Trophoblast cell (in vitro differentiated cells and primary cell): ENCODE results near the gene B4GALNT3.

ENCODE experiments used
- DNase-seq, 2 donors: peaks; one replicate each; pipeline ENCODE4 v3.0.0-alpha.2; 2016
- H2AFZ ChIP-seq: 2 replicates; pipeline ENCODE4 v1.6.1; 2013; ENCODE audit warnings: low read length, moderate library complexity, mild to moderate bottlenecking; ENCODE audit not compliant: insufficient read depth, poor library complexity
- H2AK5ac ChIP-seq: 2 replicates; pipeline ENCODE4 v1.6.1; 2013; ENCODE audit warnings: mild to moderate bottlenecking, low read length
- H2BK120ac ChIP-seq: 2 replicates; pipeline ENCODE4 v1.6.1; 2013; ENCODE audit warnings: low read length, mild to moderate bottlenecking, moderate library complexity; ENCODE audit not compliant: insufficient read depth, poor library complexity
- H2BK12ac ChIP-seq: 2 replicates; pipeline ENCODE4 v1.6.1; 2013; ENCODE audit warnings: mild to moderate bottlenecking, low read length, moderate library complexity
- H2BK5ac ChIP-seq: 2 replicates; pipeline ENCODE4 v1.6.1; 2013; ENCODE audit warnings: low read length, low read depth, moderate library complexity, mild to moderate bottlenecking; ENCODE audit not compliant: poor library complexity
- H3K14ac ChIP-seq: 2 replicates; pipeline ENCODE4 v1.6.1; 2013; ENCODE audit warnings: mild to moderate bottlenecking, low read length
- H3K18ac ChIP-seq: 2 replicates; pipeline ENCODE4 v1.6.1; 2013; ENCODE audit warnings: mild to moderate bottlenecking, low read length
- H3K23ac ChIP-seq: 2 replicates; pipeline ENCODE4 v1.6.1; 2013; ENCODE audit warnings: low read length
- H3K27ac ChIP-seq: 2 replicates; pipeline ENCODE4 v1.5.1; 2013; ENCODE audit warnings: low read depth, mild to moderate bottlenecking, inconsistent platforms, low read length, moderate library complexity
- H3K27me3 ChIP-seq: 2 replicates; pipeline ENCODE4 v1.6.1; 2013; ENCODE audit warnings: inconsistent platforms, mild to moderate bottlenecking, low read length, moderate library complexity; ENCODE audit not compliant: insufficient read depth
- H3K36me3 ChIP-seq, 2 experiments: 1 replicate in 1 of 2; 2 replicates in 1 of 2; pipeline ENCODE4 v1.6.1; 2013; ENCODE audit warnings: low read length in 2 of 2, mild to moderate bottlenecking in 2 of 2, moderate library complexity in 1 of 2; ENCODE audit not compliant: insufficient read depth in 2 of 2, control insufficient read depth in 1 of 2
- H3K4ac ChIP-seq: 2 replicates; pipeline ENCODE4 v1.6.1; 2013; ENCODE audit warnings: low read depth, mild to moderate bottlenecking, low read length, moderate library complexity
- H3K4me1 ChIP-seq, 2 experiments: 1 replicate in 1 of 2; 2 replicates in 1 of 2; pipeline ENCODE4 v1.6.1; 2013; ENCODE audit warnings: low read length in 2 of 2, mild to moderate bottlenecking in 2 of 2, moderate library complexity in 1 of 2; ENCODE audit not compliant: insufficient read depth in 2 of 2, control insufficient read depth in 1 of 2
- H3K4me2 ChIP-seq: 2 replicates; pipeline ENCODE4 v1.6.1; 2013; ENCODE audit warnings: inconsistent platforms, mild to moderate bottlenecking, low read length, moderate library complexity
- H3K4me3 ChIP-seq: 2 replicates; pipeline ENCODE4 v1.5.1; 2013; ENCODE audit warnings: mild to moderate bottlenecking, low read depth, low read length, inconsistent platforms
- H3K79me1 ChIP-seq: one replicate; pipeline ENCODE4 v1.6.1; 2013; ENCODE audit warnings: low read length
- H3K79me2 ChIP-seq: 2 replicates; pipeline ENCODE4 v1.6.1; 2013; ENCODE audit warnings: low read length, mild to moderate bottlenecking; ENCODE audit not compliant: control insufficient read depth, insufficient read depth, poor library complexity
- H3K9ac ChIP-seq: 2 replicates; pipeline ENCODE4 v1.6.1; 2013; ENCODE audit warnings: mild to moderate bottlenecking, low read length
- H3K9me3 ChIP-seq: 2 replicates; pipeline ENCODE4 v1.6.1; 2013; ENCODE audit warnings: low read depth, mild to moderate bottlenecking, control low read depth, inconsistent platforms, low read length; ENCODE audit not compliant: insufficient read depth
- H4K12ac ChIP-seq: 2 replicates; pipeline ENCODE4 v1.6.1; 2013; ENCODE audit warnings: low read depth, mild to moderate bottlenecking, low read length, moderate library complexity
- H4K8ac ChIP-seq: 2 replicates; pipeline ENCODE4 v1.6.1; 2013; ENCODE audit warnings: low read depth, mild to moderate bottlenecking, low read length, moderate library complexity
- H4K91ac ChIP-seq: one replicate; pipeline ENCODE4 v1.6.1; 2013; ENCODE audit warnings: low read depth, mild to moderate bottlenecking, low read length, moderate library complexity
- WGBS: extraction: QIAGEN DNeasy Blood & Tissue Kit; methylation state at CpG from one replicate; pipeline ENCODE4 v1.1.7; 2013; ENCODE audit warnings: missing lambda C conversion rate; ENCODE audit not compliant: insufficient read length, insufficient coverage; ENCODE audit errors: extremely low coverage; 5-methylcytosine and 5-hydroxymethylcytosine counted together

B4GALNT3 gene

DNA sequence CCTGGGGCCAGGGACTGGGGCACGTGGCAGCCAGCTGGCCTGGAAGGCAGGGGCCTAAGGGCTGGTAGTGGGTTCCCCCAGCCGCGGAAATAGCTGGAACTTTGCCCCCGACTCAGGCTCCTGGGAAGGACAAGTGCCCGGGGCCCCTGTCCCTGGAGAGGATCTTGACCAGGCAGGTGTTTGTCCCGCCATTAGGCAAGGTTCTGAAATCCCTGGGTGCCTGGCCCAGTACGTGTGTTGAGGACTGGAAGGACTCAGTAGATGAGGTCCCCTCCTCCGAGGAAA is 94.2 kb downstream of the B4GALNT3 start:
- no peak overlapping the region for H2AFZ ChIP-seq
- no peak overlapping the region for H3K27ac ChIP-seq
- no peak overlapping the region for H3K4me2 ChIP-seq
- DNase-seq: no peak
- no CpG with 5 or more reads among the region's 8 CpGs for WGBS
- H3K27me3 ChIP-seq: no peaks in the 10 kb centered on the region
- H3K79me2 ChIP-seq: no peaks in the 10 kb centered on the region
- no peak overlapping the region for H3K14ac ChIP-seq
- H2AK5ac ChIP-seq: no peak overlapping the region
- H3K4me3 ChIP-seq: no peak overlapping the region
- H3K36me3 ChIP-seq: no peaks in the 10 kb centered on the region
- no peak overlapping the region for H2BK120ac ChIP-seq
- no peak overlapping the region for H3K23ac ChIP-seq
- H3K9me3 ChIP-seq: no peaks in the 10 kb centered on the region
- H4K12ac ChIP-seq: no peak overlapping the region
- H3K9ac ChIP-seq: no peak overlapping the region
- no peaks in the 10 kb centered on the region for H3K79me1 ChIP-seq
- no peak overlapping the region for H2BK12ac ChIP-seq
- no peak overlapping the region for H2BK5ac ChIP-seq
- H4K91ac ChIP-seq: no peak overlapping the region
- no peak overlapping the region for H4K8ac ChIP-seq
- no peak overlapping the region for H3K18ac ChIP-seq
- no peak overlapping the region for H3K4ac ChIP-seq
- H3K4me1 ChIP-seq: no peaks in the 10 kb centered on the region

DNA sequence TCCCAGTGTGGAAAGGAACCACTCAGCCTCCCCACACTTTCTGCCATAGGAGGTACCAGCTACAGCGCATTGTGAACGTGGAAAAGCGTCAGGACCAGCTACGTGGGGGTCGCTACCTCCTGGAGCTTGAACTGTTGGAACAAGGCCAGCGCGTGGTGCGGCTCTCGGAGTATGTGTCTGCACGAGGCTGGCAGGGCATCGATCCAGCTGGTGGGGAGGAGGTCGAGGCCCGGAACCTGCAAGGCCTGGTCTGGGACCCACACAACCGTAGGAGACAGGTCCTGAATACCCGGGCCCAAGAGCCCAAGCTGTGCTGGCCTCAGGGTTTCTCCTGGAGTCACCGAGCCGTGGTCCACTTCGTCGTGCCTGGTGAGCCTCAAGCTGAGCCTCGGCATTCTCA is 96.8 kb downstream of the B4GALNT3 start:
- H3K4me1 ChIP-seq: no peaks in the 10 kb centered on the region
- no peaks in the 10 kb centered on the region for H3K79me2 ChIP-seq
- WGBS: no CpG with 5 or more reads among the region's 20 CpGs
- no peak overlapping the region for H3K4me3 ChIP-seq
- no peak overlapping the region for H3K27ac ChIP-seq
- no peak overlapping the region for H2BK5ac ChIP-seq
- no peaks in the 10 kb centered on the region for H3K79me1 ChIP-seq
- no peak overlapping the region for H2BK120ac ChIP-seq
- H3K14ac ChIP-seq: no peak overlapping the region
- no peak overlapping the region for H3K4ac ChIP-seq
- H4K12ac ChIP-seq: no peak overlapping the region
- H4K8ac ChIP-seq: no peak overlapping the region
- no peak overlapping the region for H2BK12ac ChIP-seq
- H3K9ac ChIP-seq: no peak overlapping the region
- no peak overlapping the region for H4K91ac ChIP-seq
- no peak overlapping the region for H3K18ac ChIP-seq
- DNase-seq: no peak
- H3K36me3 ChIP-seq: no peaks in the 10 kb centered on the region
- no peaks in the 10 kb centered on the region for H3K27me3 ChIP-seq
- no peaks in the 10 kb centered on the region for H3K9me3 ChIP-seq
- no peak overlapping the region for H3K4me2 ChIP-seq
- no peak overlapping the region for H2AFZ ChIP-seq
- H3K23ac ChIP-seq: no peak overlapping the region
- H2AK5ac ChIP-seq: no peak overlapping the region

DNA sequence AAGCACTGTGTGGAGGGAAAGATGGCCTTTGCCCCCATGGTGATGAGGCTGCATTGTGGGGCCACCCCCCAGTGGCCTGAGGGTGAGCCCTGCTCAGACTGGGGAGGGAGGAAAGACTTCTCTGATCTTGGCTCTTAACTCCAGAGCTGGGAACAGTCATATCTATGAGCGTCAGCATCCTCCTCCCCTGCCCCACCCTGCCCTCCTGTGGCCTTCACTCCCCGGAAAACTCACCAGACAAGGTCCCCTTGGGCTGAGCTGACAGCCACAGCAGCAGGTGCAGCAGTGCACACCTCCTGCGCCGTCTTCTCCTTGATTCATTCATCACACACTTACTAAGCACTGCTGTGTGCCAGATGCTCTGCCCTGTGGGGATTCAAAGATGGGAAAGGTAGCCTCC is 98.8 kb downstream of the B4GALNT3 start:
- no peak overlapping the region for H3K4me2 ChIP-seq
- H3K18ac ChIP-seq: no peak overlapping the region
- no peak overlapping the region for H3K4ac ChIP-seq
- no peak for DNase-seq
- H3K14ac ChIP-seq: no peak overlapping the region
- H2BK12ac ChIP-seq: no peak overlapping the region
- WGBS: no CpG with 5 or more reads among the region's 4 CpGs
- H2BK5ac ChIP-seq: no peak overlapping the region
- H2BK120ac ChIP-seq: no peak overlapping the region
- H3K4me1 ChIP-seq: no peaks in the 10 kb centered on the region
- no peak overlapping the region for H3K27ac ChIP-seq
- no peak overlapping the region for H3K4me3 ChIP-seq
- no peak overlapping the region for H4K91ac ChIP-seq
- H2AK5ac ChIP-seq: no peak overlapping the region
- H4K8ac ChIP-seq: no peak overlapping the region
- H3K79me1 ChIP-seq: no peaks in the 10 kb centered on the region
- no peaks in the 10 kb centered on the region for H3K9me3 ChIP-seq
- H3K27me3 ChIP-seq: no peaks in the 10 kb centered on the region
- H3K23ac ChIP-seq: no peak overlapping the region
- no peak overlapping the region for H4K12ac ChIP-seq
- no peaks in the 10 kb centered on the region for H3K79me2 ChIP-seq
- H2AFZ ChIP-seq: no peak overlapping the region
- H3K36me3 ChIP-seq: no peaks in the 10 kb centered on the region
- H3K9ac ChIP-seq: no peak overlapping the region

DNA sequence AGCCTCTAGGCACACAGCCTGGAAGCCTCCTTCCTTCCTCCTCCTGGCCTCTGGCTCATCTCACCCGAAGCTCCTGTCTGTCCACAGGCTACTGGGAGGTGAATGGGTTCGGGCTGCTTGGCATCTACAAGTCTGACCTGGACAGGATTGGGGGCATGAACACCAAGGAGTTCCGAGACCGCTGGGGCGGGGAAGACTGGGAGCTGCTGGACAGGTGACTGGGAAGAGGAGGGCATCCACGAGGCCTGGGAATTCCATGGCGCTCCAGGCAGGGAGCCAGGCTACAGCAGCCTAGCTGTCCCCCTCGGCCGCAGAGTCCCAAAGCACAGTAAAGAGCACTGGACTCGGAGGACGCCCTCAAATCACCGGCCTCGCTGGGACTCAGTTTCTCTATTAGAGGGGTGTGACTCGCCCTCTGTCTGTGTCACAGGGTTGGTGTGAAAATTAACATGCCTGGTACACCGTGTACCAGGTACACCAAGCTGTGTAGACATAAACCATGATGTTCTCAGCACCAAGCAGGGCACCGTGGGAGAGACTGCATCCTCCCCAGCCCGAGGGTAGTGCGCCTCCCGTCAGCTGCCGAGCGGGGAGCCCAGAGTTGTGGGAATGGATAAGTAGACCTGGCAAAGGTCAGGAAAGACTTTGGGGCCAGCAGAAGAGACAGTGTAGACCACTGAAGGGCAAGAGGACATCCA is 99.6 kb downstream of the B4GALNT3 start:
- no peak overlapping the region for H3K4ac ChIP-seq
- no peak overlapping the region for H2BK120ac ChIP-seq
- H3K9ac ChIP-seq: no peak overlapping the region
- no peaks in the 10 kb centered on the region for H3K79me2 ChIP-seq
- H2AFZ ChIP-seq: no peak overlapping the region
- no peak overlapping the region for H4K91ac ChIP-seq
- no peak overlapping the region for H4K12ac ChIP-seq
- no peaks in the 10 kb centered on the region for H3K36me3 ChIP-seq
- no peak overlapping the region for H2AK5ac ChIP-seq
- no peak overlapping the region for H3K27ac ChIP-seq
- H4K8ac ChIP-seq: no peak overlapping the region
- no peak for DNase-seq
- H3K27me3 ChIP-seq: no peaks in the 10 kb centered on the region
- H3K4me1 ChIP-seq: no peaks in the 10 kb centered on the region
- no peak overlapping the region for H2BK12ac ChIP-seq
- H3K4me2 ChIP-seq: no peak overlapping the region
- H3K9me3 ChIP-seq: no peaks in the 10 kb centered on the region
- H2BK5ac ChIP-seq: no peak overlapping the region
- H3K18ac ChIP-seq: no peak overlapping the region
- H3K14ac ChIP-seq: no peak overlapping the region
- no peaks in the 10 kb centered on the region for H3K79me1 ChIP-seq
- WGBS: no CpG with 5 or more reads among the region's 21 CpGs
- no peak overlapping the region for H3K4me3 ChIP-seq
- no peak overlapping the region for H3K23ac ChIP-seq
